Skin epidermis (tissue), 12 donors: ENCODE results near the gene CACUL1.
"Not testable (repeated sequence)": the region's sequence is repeated elsewhere in the genome, so short reads cannot be mapped to it uniquely, and the experiment has no call there.

Experiments used
- H3K27ac ChIP-seq, 21 experiments: fragments of 200-600 bp; sonication (generic) in 11 of 21; one replicate each; pipeline ENCODE4 v1.5.0; 2020; ENCODE audit warnings: mild to moderate bottlenecking in 3 of 21, inconsistent platforms in 2 of 21, moderate library complexity in 2 of 21
- H3K4me3 ChIP-seq, 7 experiments: fragments of 200-600 bp; sonication (generic) in 2 of 7; one replicate each; pipeline ENCODE4 v1.5.0; 2020; ENCODE audit warnings: inconsistent platforms in 2 of 7, mild to moderate bottlenecking in 2 of 7, moderate library complexity in 1 of 7

CACUL1 gene

GRCh38 chr10:118701529-118702323 is 53.0 kb downstream of the CACUL1 start:
- Histone ChIP-seq H3K4me3 (no peak overlapping the region), H3K27ac (no peak overlapping the region)

DNA sequence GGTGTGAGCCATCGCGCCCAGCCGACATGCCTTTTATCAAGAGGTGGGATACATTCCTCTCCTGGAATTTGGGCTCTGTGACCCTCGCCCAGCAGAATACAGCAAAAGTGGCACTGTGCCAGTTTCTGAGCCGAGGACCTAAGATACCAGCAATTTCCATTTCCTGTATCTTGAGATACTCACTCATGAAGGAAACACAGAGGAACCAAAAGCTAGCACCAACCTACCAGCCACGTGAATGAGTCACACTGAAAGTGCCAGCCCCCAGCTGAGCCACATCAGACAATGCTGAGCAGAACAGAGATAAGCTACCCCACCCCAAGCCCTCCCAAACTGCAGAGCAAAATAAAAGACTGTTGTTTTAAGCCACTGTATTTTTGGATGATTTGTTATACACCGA is 56.3 kb downstream of the CACUL1 start:
- Histone ChIP-seq H3K27ac (peak overlapping the region in 1 of 21 experiments; percentile 49), H3K4me3 (no peak overlapping the region)

DNA sequence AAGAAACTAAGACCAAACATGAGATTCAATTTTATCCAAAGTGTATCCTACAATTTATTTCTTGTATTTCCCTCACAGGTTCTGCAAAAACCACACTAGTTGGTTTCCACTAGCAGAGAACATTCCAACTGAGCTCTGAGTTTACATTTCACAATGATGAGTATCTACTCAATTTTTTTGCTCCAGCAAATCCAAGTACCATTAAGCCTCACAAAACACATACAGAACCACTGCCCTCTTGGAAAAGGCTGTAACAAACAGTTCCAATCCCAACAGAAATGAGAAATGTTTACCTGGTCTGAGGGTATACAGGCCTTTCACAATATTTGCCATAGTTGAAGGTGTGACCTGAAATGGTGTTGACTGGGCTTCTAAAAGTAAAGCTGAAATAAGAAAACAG is 59.9 kb downstream of the CACUL1 start:
- Histone ChIP-seq H3K27ac (no peak overlapping the region), H3K4me3 (no peak overlapping the region)

DNA sequence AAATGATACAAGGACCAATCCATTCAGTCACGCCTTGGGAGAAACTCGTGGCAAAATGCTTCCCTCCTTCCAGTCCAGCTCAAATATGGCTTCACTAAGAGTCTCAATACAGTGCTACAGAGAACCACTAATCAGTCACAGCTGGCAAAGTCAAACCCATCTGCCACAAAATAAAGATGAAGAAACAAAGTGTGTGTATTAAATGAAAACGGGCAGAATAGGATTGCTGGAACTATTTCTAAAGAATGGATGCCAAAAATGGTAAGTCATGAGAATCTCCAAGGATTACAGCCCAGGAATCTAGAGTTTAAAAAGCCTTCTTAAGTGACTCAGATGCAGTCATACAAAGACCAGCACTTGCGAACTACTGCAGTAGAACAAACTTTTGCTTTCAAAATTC is 61.9 kb downstream of the CACUL1 start:
- Histone ChIP-seq H3K4me3 (no peak overlapping the region), H3K27ac (no peak overlapping the region)

DNA sequence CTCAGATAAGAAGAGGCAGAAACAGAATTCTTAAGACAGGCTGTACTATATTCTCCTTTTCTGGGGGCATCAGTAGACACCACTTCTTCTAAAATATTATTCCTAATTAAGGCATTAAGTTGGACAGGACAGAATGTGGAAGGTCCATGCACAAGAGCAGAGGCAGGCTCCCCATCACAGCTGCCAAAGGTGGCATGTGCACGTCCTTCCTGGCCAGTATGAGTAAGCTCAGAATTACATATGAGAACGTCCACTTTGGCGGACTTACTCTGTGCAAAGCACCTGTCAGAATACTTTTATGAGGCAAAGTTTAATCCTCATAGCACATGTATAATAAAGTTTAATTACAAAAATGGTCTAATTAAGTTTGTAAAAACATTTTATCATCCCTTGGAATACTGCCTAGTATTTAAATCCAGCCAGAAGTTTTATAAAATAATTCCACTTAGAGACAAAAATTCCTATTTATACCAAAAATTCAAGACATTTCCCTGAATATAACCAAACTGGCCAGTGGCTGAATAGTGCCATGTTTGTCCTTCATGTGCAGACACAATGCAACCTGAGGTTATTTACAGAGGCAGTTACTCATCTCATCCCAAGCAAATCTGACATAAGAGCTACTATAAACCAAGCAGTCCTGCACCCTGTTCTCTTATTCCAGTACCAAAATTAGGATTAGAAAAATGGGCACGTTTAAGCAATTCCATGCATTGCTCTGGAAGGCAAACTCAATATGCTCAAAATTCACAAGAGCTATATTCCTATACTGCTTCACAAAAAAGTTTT is 65.5 kb downstream of the CACUL1 start:
- Histone ChIP-seq H3K4me3 (no peak overlapping the region), H3K27ac (no peak overlapping the region)

DNA sequence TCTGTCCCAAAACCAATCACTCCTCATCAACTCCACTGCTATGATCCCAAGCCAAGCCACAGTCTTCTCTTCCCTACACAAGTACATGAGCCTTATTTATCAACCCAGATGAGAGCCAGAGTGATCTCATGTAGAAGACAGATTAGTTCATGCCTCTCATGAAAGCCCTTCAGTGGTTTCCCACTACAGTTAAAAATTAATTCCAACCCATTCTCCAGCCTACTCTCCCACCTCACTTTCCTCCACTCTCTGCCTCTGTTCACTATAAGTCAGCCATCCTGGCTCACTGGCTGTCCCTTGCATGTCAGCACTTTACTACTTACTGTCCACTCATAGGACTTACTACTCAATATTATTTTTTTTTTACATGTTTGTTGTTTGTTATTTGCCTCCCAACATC is 67.3 kb downstream of the CACUL1 start:
- H3K4me3 ChIP-seq = no peak overlapping the region
- H3K27ac ChIP-seq = no peak overlapping the region

GRCh38 chr10:118682533-118682932 is 72.2 kb downstream of the CACUL1 start:
- no peak overlapping the region for H3K4me3 ChIP-seq
- H3K27ac ChIP-seq = no peak overlapping the region

DNA sequence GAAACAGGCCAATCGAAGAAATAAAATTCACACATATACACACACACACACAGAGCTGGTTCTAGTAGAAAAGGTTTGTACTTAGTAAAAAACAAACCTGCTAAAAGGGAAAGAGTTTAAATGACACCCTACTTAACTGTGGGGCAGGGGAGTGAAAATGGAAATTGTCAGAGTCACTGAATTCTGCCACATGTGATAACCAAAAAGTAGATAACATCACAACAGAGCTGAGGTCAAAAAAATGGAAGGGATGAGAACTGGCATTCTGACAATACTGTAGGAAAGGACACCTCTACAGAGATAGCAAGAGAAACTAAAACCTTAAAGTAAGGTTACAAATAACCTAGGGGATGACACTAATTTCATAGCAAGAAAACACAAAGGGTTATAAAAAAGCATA is 74.6 kb downstream of the CACUL1 start:
- no peak overlapping the region for H3K27ac ChIP-seq
- H3K4me3 ChIP-seq = no peak overlapping the region

DNA sequence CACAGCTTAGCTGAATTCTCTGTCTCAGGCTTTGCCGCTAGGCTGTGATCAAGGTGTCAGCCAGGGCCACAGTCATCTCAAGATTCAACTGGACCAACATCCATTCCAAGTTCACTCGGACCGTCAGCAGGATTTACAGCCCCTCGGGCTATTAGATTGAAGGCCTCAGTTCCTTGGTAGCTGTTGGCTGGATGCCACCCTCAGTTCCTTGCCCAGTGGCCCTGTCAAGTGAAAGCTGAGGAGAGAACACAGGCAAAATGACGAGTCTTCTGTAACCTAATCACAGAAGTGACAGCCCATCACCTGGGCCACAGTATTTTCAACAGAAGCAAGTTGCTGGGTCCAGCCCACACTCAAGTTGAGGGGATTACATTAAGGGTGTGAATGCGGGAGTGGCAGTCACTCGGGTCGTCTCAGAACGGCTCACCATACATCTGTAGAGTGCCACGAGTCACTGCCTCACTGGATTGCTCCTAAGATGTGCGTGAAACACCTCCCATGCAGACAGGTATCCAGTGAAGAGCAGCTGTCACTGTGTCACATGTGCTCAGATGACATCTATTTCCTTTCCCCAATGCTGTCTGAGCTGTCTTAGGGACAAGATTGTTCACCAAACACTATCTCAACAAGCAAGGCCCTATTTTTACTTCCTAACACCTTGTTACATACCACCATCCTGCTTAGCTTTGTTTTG is 80.4 kb downstream of the CACUL1 start:
- Histone ChIP-seq H3K27ac (no peak overlapping the region), H3K4me3 (no peak overlapping the region)

- H3K27ac ChIP-seq = no peak overlapping the region
- no peak overlapping the region for H3K4me3 ChIP-seq
These were observed 81.7 kb downstream of the CACUL1 start for GRCh38 chr10:118672766-118673715.

- Histone ChIP-seq H3K27ac (no peak overlapping the region), H3K4me3 (no peak overlapping the region)
These were observed 82.6 kb downstream of the CACUL1 start for GRCh38 chr10:118672153-118672552.

- H3K4me3 ChIP-seq, H3K27ac ChIP-seq: not testable (repeated sequence)
These were observed 83.5 kb downstream of the CACUL1 start for GRCh38 chr10:118671221-118671620.

GRCh38 chr10:118670472-118671124 is 84.2 kb downstream of the CACUL1 start:
- peak overlapping the region in 1 of 21 experiments; percentile 42 for H3K27ac ChIP-seq
- H3K4me3 ChIP-seq = no peak overlapping the region

DNA sequence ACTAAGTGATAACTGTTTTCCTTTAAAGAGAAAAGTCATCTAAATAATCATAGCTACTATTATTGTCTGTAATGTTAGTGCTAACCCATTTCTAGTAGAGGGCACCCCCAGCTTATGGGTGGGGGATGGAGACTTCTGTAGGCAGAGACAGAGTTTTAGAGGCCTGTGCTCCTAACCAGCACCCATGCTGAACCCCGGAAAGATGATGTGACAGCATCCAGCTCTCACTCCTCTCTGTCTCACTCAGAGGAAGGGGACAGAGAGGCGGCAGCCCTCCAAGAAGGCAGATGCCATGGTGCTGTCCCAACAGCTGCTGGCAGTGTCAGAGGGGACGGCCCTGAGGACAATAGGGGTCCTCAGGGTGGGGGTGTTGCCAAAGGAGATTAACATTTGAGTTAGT is 84.9 kb downstream of the CACUL1 start:
- Histone ChIP-seq H3K4me3 (no peak overlapping the region), H3K27ac (peak overlapping the region in 1 of 21 experiments; percentile 42)

- Histone ChIP-seq H3K4me3 (no peak overlapping the region), H3K27ac (peak overlapping the region in 2 of 21 experiments; percentile 3 to 36)
These were observed 85.6 kb downstream of the CACUL1 start for GRCh38 chr10:118669020-118669791.

- no peak overlapping the region for H3K4me3 ChIP-seq
- peak overlapping the region in 1 of 21 experiments; percentile 3 for H3K27ac ChIP-seq
These were observed 86.4 kb downstream of the CACUL1 start for GRCh38 chr10:118668228-118668952.

- Histone ChIP-seq H3K27ac (no peak overlapping the region), H3K4me3 (no peak overlapping the region)
These were observed 87.0 kb downstream of the CACUL1 start for GRCh38 chr10:118667732-118668131.

GRCh38 chr10:118666350-118666749 is 88.4 kb downstream of the CACUL1 start:
- H3K4me3 ChIP-seq = no peak overlapping the region
- no peak overlapping the region for H3K27ac ChIP-seq
